Activated CD4-positive, CD25-positive, alpha-beta regulatory T cell (primary cell): Measurements from ENCODE around the gene FAM24A.

ENCODE experiments used
- DNase-seq, 4 experiments: peaks; one replicate each; lab custom pipeline; 2025; lab: John Stamatoyannopoulos, UW

FAM24A gene

GRCh38 chr10:122931088-122931906 is 20.9 kb downstream of the FAM24A start:
- DNase-seq, result no peak

- no peak for DNase-seq
Observed at GRCh38 chr10:122939133-122939855, 28.9 kb downstream of the FAM24A start.

GRCh38 chr10:122939856-122940543 is 29.6 kb downstream of the FAM24A start:
- no peak for DNase-seq

GRCh38 chr10:122949296-122949695 is 38.9 kb downstream of the FAM24A start:
- DNase-seq, result no peak

- peak; percentile 92 to 95 (median 94) for DNase-seq
Observed at GRCh38 chr10:122953902-122954730, 43.7 kb downstream of the FAM24A start, which contains the start of gene C10orf88. Gene C10orf88, minus strand, starts transcription at chr10:122954227. Its CDS starts 49 bp downstream, at chr10:122954178.

- DNase-seq, result no peak
Observed at GRCh38 chr10:122954731-122955050, 44.3 kb downstream of the FAM24A start.

- no peak for DNase-seq
Observed at GRCh38 chr10:122955892-122956291, 45.5 kb downstream of the FAM24A start.

GRCh38 chr10:122957474-122957873 is 47.1 kb downstream of the FAM24A start:
- no peak for DNase-seq

- DNase-seq, result no peak
Observed at GRCh38 chr10:122962405-122962804, 52.0 kb downstream of the FAM24A start.
